Measurements from ENCODE around the gene EFCAB5. TPM values are rescaled to one million over a fixed set of nuclear protein-coding genes. Genes with fewer than 3 reads are reported as not detected.
"Not testable (repeated sequence)": the region's sequence is repeated elsewhere in the genome, so short reads cannot be mapped to it uniquely, and the experiment has no call there.

Gene EFCAB5
- total RNA-seq, 1 donor from 2014 or later = 1.6 TPM

GRCh38 chr17:30095507-30096244, 154.2 kb downstream of the EFCAB5 start:
- DNase-seq (ENCODE audit: low spot score) = no peak

GRCh38 chr17:30101686-30102390, 160.4 kb downstream of the EFCAB5 start:
- DNase-seq (ENCODE audit: low spot score) = no peak

GRCh38 chr17:30103921-30104320, 162.5 kb downstream of the EFCAB5 start:
- no peak for DNase-seq (ENCODE audit: low spot score)

- peak; percentile 72 for DNase-seq (ENCODE audit: low spot score)
Observed at GRCh38 chr17:30104575-30105339, 163.3 kb downstream of the EFCAB5 start.

- DNase-seq (ENCODE audit: low spot score) = no peak
Observed at GRCh38 chr17:30112794-30113193, 171.4 kb downstream of the EFCAB5 start.

- no peak for DNase-seq (ENCODE audit: low spot score)
Observed at GRCh38 chr17:30113213-30113612, 171.8 kb downstream of the EFCAB5 start.

- DNase-seq (ENCODE audit: low spot score) = no peak
Observed at GRCh38 chr17:30116345-30116660, 174.9 kb downstream of the EFCAB5 start.

GRCh38 chr17:30116661-30117551, 175.5 kb downstream of the EFCAB5 start, which contains the start of gene NSRP1:
Gene NSRP1 (plus strand): TSS chr17:30116816. CDS start chr17:30116844, 28 bp downstream.
- peak; percentile 97 for DNase-seq (ENCODE audit: low spot score)

GRCh38 chr17:30117675-30118081, 176.2 kb downstream of the EFCAB5 start:
- no peak for DNase-seq (ENCODE audit: low spot score)

GRCh38 chr17:30118635-30119034, 177.2 kb downstream of the EFCAB5 start:
- DNase-seq (ENCODE audit: low spot score) = not testable (repeated sequence)

- DNase-seq (ENCODE audit: low spot score) = no peak
Observed at GRCh38 chr17:30124273-30124796, 182.9 kb downstream of the EFCAB5 start.

GRCh38 chr17:30130121-30130520, 188.7 kb downstream of the EFCAB5 start:
- no peak for DNase-seq (ENCODE audit: low spot score)

- DNase-seq (ENCODE audit: low spot score) = no peak
Observed at GRCh38 chr17:30132615-30133014, 191.2 kb downstream of the EFCAB5 start.

- DNase-seq (ENCODE audit: low spot score) = no peak
Observed at GRCh38 chr17:30133197-30133596, 191.8 kb downstream of the EFCAB5 start.

- DNase-seq (ENCODE audit: low spot score) = no peak
Observed at GRCh38 chr17:30134551-30134950, 193.1 kb downstream of the EFCAB5 start.

GRCh38 chr17:30137158-30137557, 195.7 kb downstream of the EFCAB5 start:
- DNase-seq (ENCODE audit: low spot score) = no peak

GRCh38 chr17:30147860-30148259, 206.4 kb downstream of the EFCAB5 start:
- not testable (repeated sequence) for DNase-seq (ENCODE audit: low spot score)

GRCh38 chr17:30148376-30148775, 206.9 kb downstream of the EFCAB5 start:
- DNase-seq (ENCODE audit: low spot score) = no peak

- DNase-seq (ENCODE audit: low spot score) = no peak
Observed at GRCh38 chr17:30151471-30151870, 210.0 kb downstream of the EFCAB5 start.

- no peak for DNase-seq (ENCODE audit: low spot score)
Observed at GRCh38 chr17:30153463-30153862, 212.0 kb downstream of the EFCAB5 start.

GRCh38 chr17:30155389-30155788, 214.0 kb downstream of the EFCAB5 start:
- DNase-seq (ENCODE audit: low spot score) = no peak
